GM18873 (cell line): Measurements from ENCODE around the gene GJD3.

ENCODE experiments used
- ATAC-seq: cut with Tn5 transposase; IDR thresholded peaks from one replicate; pipeline ENCODE4 v1.9.1; 2021; ENCODE audit warnings: mild to moderate bottlenecking, moderate library complexity, moderate number of reproducible peaks; ENCODE audit not compliant: unreplicated experiment, low FRiP score

The GJD3 gene

GRCh38 chr17:40343219-40344119, 21.1 kb downstream of the GJD3 start:
- no peak for ATAC-seq

- ATAC-seq = no peak
Observed at GRCh38 chr17:40342504-40343218, 21.9 kb downstream of the GJD3 start.

- no peak for ATAC-seq
Observed at GRCh38 chr17:40341808-40342503, 22.6 kb downstream of the GJD3 start.

- no peak for ATAC-seq
Observed at GRCh38 chr17:40340880-40341807, 23.4 kb downstream of the GJD3 start.

GRCh38 chr17:40340327-40340726, 24.2 kb downstream of the GJD3 start:
- no peak for ATAC-seq

- ATAC-seq = no peak
Observed at GRCh38 chr17:40338941-40339649, 25.4 kb downstream of the GJD3 start.

GRCh38 chr17:40338058-40338457, 26.5 kb downstream of the GJD3 start:
- no peak for ATAC-seq

- ATAC-seq = no peak
Observed at GRCh38 chr17:40337351-40337750, 27.2 kb downstream of the GJD3 start.

- ATAC-seq = no peak
Observed at GRCh38 chr17:40335620-40336019, 28.9 kb downstream of the GJD3 start.

- no peak for ATAC-seq
Observed at GRCh38 chr17:40333781-40334448, 30.6 kb downstream of the GJD3 start.

- ATAC-seq = no peak
Observed at GRCh38 chr17:40331743-40332641, 32.5 kb downstream of the GJD3 start.

- no peak for ATAC-seq
Observed at GRCh38 chr17:40330850-40331470, 33.6 kb downstream of the GJD3 start.

- no peak for ATAC-seq
Observed at GRCh38 chr17:40329839-40330794, 34.4 kb downstream of the GJD3 start.

- no peak for ATAC-seq
Observed at GRCh38 chr17:40328386-40328766, 36.2 kb downstream of the GJD3 start.

GRCh38 chr17:40327735-40328385, 36.7 kb downstream of the GJD3 start:
- no peak for ATAC-seq

GRCh38 chr17:40327244-40327729, 37.2 kb downstream of the GJD3 start:
- no peak for ATAC-seq
